Ishikawa (cell line): ENCODE results near the gene CPT1C.

Experiments
- EP300 ChIP-seq: IDR thresholded peaks from 2 replicates; pipeline ENCODE4 v1.6.1; 2012; ENCODE audit warnings: borderline replicate concordance
- FOXM1 ChIP-seq: IDR thresholded peaks from 2 replicates; pipeline ENCODE4 v1.6.1; 2012; ENCODE audit warnings: low read depth, borderline replicate concordance
- RAD21 ChIP-seq: IDR thresholded peaks from 2 replicates; pipeline ENCODE4 v1.6.1; 2012; ENCODE audit warnings: low read depth
- TEAD4 ChIP-seq: IDR thresholded peaks from 2 replicates; pipeline ENCODE4 v1.6.1; 2012
- YY1 ChIP-seq: IDR thresholded peaks from 2 replicates; pipeline ENCODE4 v1.6.1; 2012; ENCODE audit warnings: low read depth

DNA sequence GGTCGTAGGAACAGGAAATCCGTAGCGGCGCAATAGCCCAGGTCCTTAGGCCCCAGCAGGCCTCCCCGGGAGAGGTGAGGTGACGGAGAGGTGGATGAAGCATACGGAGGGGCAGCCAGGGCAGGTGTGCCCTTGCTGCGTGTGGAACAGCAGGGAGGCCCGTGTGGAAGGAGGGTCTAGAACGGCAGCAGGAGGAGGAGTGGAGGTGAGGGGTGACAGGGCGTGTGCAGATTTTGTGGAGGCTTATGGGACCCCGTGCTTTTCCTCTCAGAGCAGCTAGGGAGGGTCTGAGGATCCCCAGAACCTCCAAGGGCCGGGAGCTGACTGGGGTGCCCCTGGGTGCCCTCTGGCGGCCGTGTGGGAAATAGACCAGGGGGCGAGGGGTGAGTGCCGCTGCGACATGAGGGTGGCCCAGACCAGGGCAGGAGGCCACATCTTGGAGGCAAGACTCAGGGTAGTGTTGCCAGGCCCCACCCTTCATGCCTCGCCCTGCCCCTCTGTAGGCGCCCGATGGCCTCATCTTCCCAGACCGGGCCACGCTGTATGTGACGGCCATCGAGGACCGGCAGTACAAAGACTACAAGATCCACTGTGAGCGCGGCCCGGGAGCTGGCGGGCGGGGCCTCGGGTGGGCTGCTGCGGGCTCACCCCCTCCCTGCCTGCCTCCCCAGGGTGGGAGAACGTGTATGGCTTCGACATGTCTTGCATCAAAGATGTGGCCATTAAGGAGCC is 6.5 kb upstream of the CPT1C start:
- TF ChIP-seq RAD21 (no peak), YY1 (no peak), TEAD4 (no peak), EP300 (no peak), FOXM1 (no peak)
